Body of pancreas (tissue), 4 donors: Measurements from ENCODE around the gene GZMH.

Experiments
- CTCF ChIP-seq, 7 experiments: fragments of 450-650 bp in 4 of 7; fragments of 200-600 bp in 3 of 7; sonication (generic) in 3 of 7; IDR thresholded peaks; one replicate each; pipeline ENCODE4 v1.5.1; 2016 to 2019; ENCODE audit warnings: antibody characterized with exemption in 7 of 7
- POLR2A ChIP-seq, 3 donors: fragments of 450-650 bp; IDR thresholded peaks; one replicate each; pipeline ENCODE4 v1.6.1; 2016; ENCODE audit warnings: antibody characterized with exemption in 3 of 3, mild to moderate bottlenecking in 2 of 3

GRCh38 chr14:24634158-24634557 is 24.7 kb upstream of the GZMH start, which contains the start of gene GZMB:
- no peak for TF ChIP-seq CTCF (IDR thresholded peaks at IDR 0.05)
- TF ChIP-seq POLR2A (IDR thresholded peaks at IDR 0.05), result no peak
